ENCODE results near the gene SYT12. TPM values are rescaled to one million over a fixed set of nuclear protein-coding genes. Genes with fewer than 3 reads are reported as not detected.

SYT12 gene
- total RNA-seq, 1 donor from 2014 or later = not detected

- peaks cover 30% of the 10 kb centered on the region for H3K27me3 ChIP-seq (ENCODE audit: low read depth)
- intact Hi-C loops (cut with DNase I) = no loop called here
- ATAC-seq (no peak), DNase-seq (no peak)
- TF ChIP-seq, protein P1, sequence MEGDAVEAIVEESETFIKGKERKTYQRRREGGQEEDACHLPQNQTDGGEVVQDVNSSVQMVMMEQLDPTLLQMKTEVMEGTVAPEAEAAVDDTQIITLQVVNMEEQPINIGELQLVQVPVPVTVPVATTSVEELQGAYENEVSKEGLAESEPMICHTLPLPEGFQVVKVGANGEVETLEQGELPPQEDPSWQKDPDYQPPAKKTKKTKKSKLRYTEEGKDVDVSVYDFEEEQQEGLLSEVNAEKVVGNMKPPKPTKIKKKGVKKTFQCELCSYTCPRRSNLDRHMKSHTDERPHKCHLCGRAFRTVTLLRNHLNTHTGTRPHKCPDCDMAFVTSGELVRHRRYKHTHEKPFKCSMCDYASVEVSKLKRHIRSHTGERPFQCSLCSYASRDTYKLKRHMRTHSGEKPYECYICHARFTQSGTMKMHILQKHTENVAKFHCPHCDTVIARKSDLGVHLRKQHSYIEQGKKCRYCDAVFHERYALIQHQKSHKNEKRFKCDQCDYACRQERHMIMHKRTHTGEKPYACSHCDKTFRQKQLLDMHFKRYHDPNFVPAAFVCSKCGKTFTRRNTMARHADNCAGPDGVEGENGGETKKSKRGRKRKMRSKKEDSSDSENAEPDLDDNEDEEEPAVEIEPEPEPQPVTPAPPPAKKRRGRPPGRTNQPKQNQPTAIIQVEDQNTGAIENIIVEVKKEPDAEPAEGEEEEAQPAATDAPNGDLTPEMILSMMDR (IDR thresholded peaks at IDR 0.05) = no peak
- H3K27ac ChIP-seq = no peak overlapping the region
- H3K4me3 ChIP-seq = no peak overlapping the region
- peaks cover 13% of the 10 kb centered on the region for H3K4me1 ChIP-seq
- no peaks in the 10 kb centered on the region for H3K9me3 ChIP-seq
- H3K36me3 ChIP-seq = no peaks in the 10 kb centered on the region
These were observed 2.8 kb downstream of the SYT12 start for GRCh38 chr11:67025750-67026149.

DNA sequence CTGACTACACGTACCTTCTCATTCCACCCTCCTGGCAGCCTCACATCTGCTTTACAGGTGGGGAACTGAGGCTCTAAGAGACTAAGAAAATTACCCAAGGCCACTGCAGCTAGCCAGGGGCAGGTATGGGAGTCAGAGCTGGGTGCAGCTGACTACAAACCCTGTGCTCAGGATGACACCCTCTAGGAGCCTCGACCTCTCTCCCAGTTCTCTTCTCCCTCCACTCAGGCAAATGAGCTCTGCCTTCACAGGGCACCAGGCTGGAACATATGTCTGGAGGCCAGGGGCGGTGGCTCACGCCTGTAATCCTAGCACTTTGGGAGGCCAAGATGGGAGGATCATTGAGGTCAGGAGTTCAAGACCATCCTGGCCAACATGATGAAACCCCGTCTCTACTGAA is 4.0 kb downstream of the SYT12 start:
- H3K4me1 ChIP-seq = peaks cover 13% of the 10 kb centered on the region
- DNase-seq (no peak), ATAC-seq (no peak)
- no peak overlapping the region for H3K4me3 ChIP-seq
- TF ChIP-seq, protein P1 (IDR thresholded peaks at IDR 0.05) = no peak
- H3K9me3 ChIP-seq = no peaks in the 10 kb centered on the region
- H3K36me3 ChIP-seq = no peaks in the 10 kb centered on the region
- intact Hi-C loops (cut with DNase I) = no loop called here
- no peak overlapping the region for H3K27ac ChIP-seq
- H3K27me3 ChIP-seq (ENCODE audit: low read depth) = peaks cover 34% of the 10 kb centered on the region

- TF ChIP-seq, protein P1 (IDR thresholded peaks at IDR 0.05) = no peak
- intact Hi-C loops (cut with DNase I) = no loop called here
- no peak overlapping the region for H3K4me3 ChIP-seq
- H3K27me3 ChIP-seq (ENCODE audit: low read depth) = peaks cover 33% of the 10 kb centered on the region
- H3K9me3 ChIP-seq = no peaks in the 10 kb centered on the region
- H3K4me1 ChIP-seq = peaks cover 9% of the 10 kb centered on the region
- H3K36me3 ChIP-seq = no peaks in the 10 kb centered on the region
- DNase-seq (no peak), ATAC-seq (no peak)
- H3K27ac ChIP-seq = no peak overlapping the region
These were observed 4.6 kb downstream of the SYT12 start for GRCh38 chr11:67027483-67027930.

DNA sequence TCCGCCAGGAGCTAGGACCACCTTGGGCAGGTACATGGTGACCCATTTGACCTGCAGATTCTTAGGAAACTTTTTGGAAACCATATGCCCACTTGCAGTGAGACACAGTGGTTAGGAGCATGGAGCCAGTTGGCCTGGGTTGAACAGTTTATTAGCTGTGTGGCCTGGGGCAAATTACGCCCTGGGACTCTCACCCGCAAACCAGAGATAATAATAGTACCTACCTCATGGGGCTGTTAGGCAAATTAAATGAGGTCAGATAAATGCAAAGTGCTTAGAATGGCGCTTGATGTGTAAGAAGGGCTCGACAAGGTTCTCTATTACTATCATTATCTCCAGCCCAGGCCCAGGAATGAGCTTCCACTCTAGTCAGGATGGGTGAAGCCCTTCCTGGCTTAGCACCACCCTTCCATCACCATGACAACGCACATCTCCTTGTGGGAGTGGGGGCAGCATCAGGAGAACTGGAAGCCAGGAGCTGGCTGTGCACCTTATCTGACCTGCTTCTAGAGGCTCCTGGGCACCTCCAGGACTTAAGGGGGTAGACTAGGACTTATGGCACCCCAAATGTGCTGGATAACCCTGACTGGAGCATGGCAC is 5.1 kb downstream of the SYT12 start:
- H3K27me3 ChIP-seq (ENCODE audit: low read depth) = peaks cover 28% of the 10 kb centered on the region
- H3K9me3 ChIP-seq = no peaks in the 10 kb centered on the region
- DNase-seq (no peak), ATAC-seq (no peak)
- intact Hi-C loops (cut with DNase I) = no loop called here
- no peaks in the 10 kb centered on the region for H3K36me3 ChIP-seq
- no peak overlapping the region for H3K27ac ChIP-seq
- peaks cover 4% of the 10 kb centered on the region for H3K4me1 ChIP-seq
- TF ChIP-seq, protein P1 (IDR thresholded peaks at IDR 0.05) = no peak
- no peak overlapping the region for H3K4me3 ChIP-seq

- H3K4me3 ChIP-seq = no peak overlapping the region
- no peaks in the 10 kb centered on the region for H3K36me3 ChIP-seq
- DNase-seq (no peak), ATAC-seq (no peak)
- no peak overlapping the region for H3K27ac ChIP-seq
- peaks cover 19% of the 10 kb centered on the region for H3K27me3 ChIP-seq (ENCODE audit: low read depth)
- intact Hi-C loops (cut with DNase I) = no loop called here
- TF ChIP-seq, protein P1 (IDR thresholded peaks at IDR 0.05) = no peak
- no peaks in the 10 kb centered on the region for H3K9me3 ChIP-seq
- H3K4me1 ChIP-seq = no peaks in the 10 kb centered on the region
These were observed 6.2 kb downstream of the SYT12 start for GRCh38 chr11:67029146-67029545.
